Mononuclear cell (primary cell): Measurements from ENCODE around the gene EBF4. TPM values are rescaled to one million over a fixed set of nuclear protein-coding genes. Genes with fewer than 3 reads are reported as not detected.
"Not testable (repeated sequence)": the region's sequence is repeated elsewhere in the genome, so short reads cannot be mapped to it uniquely, and the experiment has no call there.

Experiments used
- H3K27me3 ChIP-seq: 2 replicates; pipeline ENCODE4 v1.6.0; 2011; ENCODE audit warnings: low read length, control low read depth; ENCODE audit not compliant: insufficient read depth
- H3K4me1 ChIP-seq: 2 replicates; pipeline ENCODE4 v1.5.1; 2011; ENCODE audit warnings: mild to moderate bottlenecking, low read length, control low read depth; ENCODE audit not compliant: insufficient read depth
- H3K4me3 ChIP-seq: 2 replicates; pipeline ENCODE4 v1.5.1; 2011; ENCODE audit warnings: mild to moderate bottlenecking, low read length, moderate library complexity
- H3K9me3 ChIP-seq: 2 replicates; pipeline ENCODE4 v1.5.1; 2011; ENCODE audit warnings: low read depth, mild to moderate bottlenecking, control low read depth, low read length
- total RNA-seq: library from RNA; depleted of rRNA; stranded (reverse); fragments of >200 nt; gene quantifications from one replicate; pipeline ENCODE4 v1.2.3, GENCODE V29; 2012

The EBF4 gene
- total RNA-seq, 1 donor: 0.63 TPM

GRCh38 chr20:2691663-2692035, 931 bp upstream of the EBF4 start:
- Histone ChIP-seq H3K9me3 (no peaks in the 10 kb centered on the region), H3K27me3 (peaks cover 50% of the 10 kb centered on the region), H3K4me3 (no peak overlapping the region), H3K4me1 (peaks cover 24% of the 10 kb centered on the region)

- Histone ChIP-seq H3K27me3 (peaks cover 52% of the 10 kb centered on the region), H3K4me1 (peaks cover 21% of the 10 kb centered on the region), H3K9me3 (no peaks in the 10 kb centered on the region), H3K4me3 (no peak overlapping the region)
These were observed 306 bp downstream of the EBF4 start for GRCh38 chr20:2692886-2693285.

GRCh38 chr20:2693286-2694007, 867 bp downstream of the EBF4 start:
- no peaks in the 10 kb centered on the region for H3K9me3 ChIP-seq
- peaks cover 15% of the 10 kb centered on the region for H3K4me1 ChIP-seq
- no peak overlapping the region for H3K4me3 ChIP-seq
- peaks cover 52% of the 10 kb centered on the region for H3K27me3 ChIP-seq

- Histone ChIP-seq H3K4me1 (peaks cover 13% of the 10 kb centered on the region), H3K27me3 (peaks cover 52% of the 10 kb centered on the region), H3K4me3 (no peak overlapping the region), H3K9me3 (no peaks in the 10 kb centered on the region)
These were observed 1.5 kb downstream of the EBF4 start for GRCh38 chr20:2694008-2694471.

- Histone ChIP-seq H3K9me3 (no peaks in the 10 kb centered on the region), H3K4me3 (no peak overlapping the region), H3K4me1 (peaks cover 13% of the 10 kb centered on the region), H3K27me3 (peaks cover 49% of the 10 kb centered on the region)
These were observed 1.9 kb downstream of the EBF4 start for GRCh38 chr20:2694519-2694918.

- no peaks in the 10 kb centered on the region for H3K9me3 ChIP-seq
- peaks cover 13% of the 10 kb centered on the region for H3K4me1 ChIP-seq
- H3K4me3 ChIP-seq: no peak overlapping the region
- peaks cover 44% of the 10 kb centered on the region for H3K27me3 ChIP-seq
These were observed 2.8 kb downstream of the EBF4 start for GRCh38 chr20:2695206-2695983.

- Histone ChIP-seq H3K4me1 (peaks cover 13% of the 10 kb centered on the region), H3K27me3 (peaks cover 44% of the 10 kb centered on the region)
These were observed 3.5 kb downstream of the EBF4 start for GRCh38 chr20:2695984-2696525.

GRCh38 chr20:2696646-2697045, 4.1 kb downstream of the EBF4 start:
- Histone ChIP-seq H3K27me3 (peaks cover 38% of the 10 kb centered on the region), H3K4me1 (peaks cover 13% of the 10 kb centered on the region), H3K4me3 (no peak overlapping the region), H3K9me3 (no peaks in the 10 kb centered on the region)

More at GRCh38 chr20:2695984-2696525, 3.5 kb downstream of the EBF4 start:
- not testable (repeated sequence) for H3K4me3 ChIP-seq, H3K9me3 ChIP-seq

- Histone ChIP-seq H3K27me3 (peaks cover 33% of the 10 kb centered on the region), H3K9me3 (no peaks in the 10 kb centered on the region), H3K4me3 (no peak overlapping the region), H3K4me1 (peaks cover 8% of the 10 kb centered on the region)
These were observed 5.2 kb downstream of the EBF4 start for GRCh38 chr20:2697768-2698167.

GRCh38 chr20:2698186-2698817, 5.7 kb downstream of the EBF4 start:
- Histone ChIP-seq H3K4me1 (peaks cover 7% of the 10 kb centered on the region), H3K9me3 (no peaks in the 10 kb centered on the region), H3K4me3 (no peak overlapping the region), H3K27me3 (peaks cover 33% of the 10 kb centered on the region)

GRCh38 chr20:2698912-2699311, 6.3 kb downstream of the EBF4 start:
- peaks cover 27% of the 10 kb centered on the region for H3K27me3 ChIP-seq
- H3K9me3 ChIP-seq: no peaks in the 10 kb centered on the region
- no peak overlapping the region for H3K4me3 ChIP-seq
- H3K4me1 ChIP-seq: peaks cover under 1% of the 10 kb centered on the region

- no peak overlapping the region for H3K4me3 ChIP-seq
- H3K9me3 ChIP-seq: no peaks in the 10 kb centered on the region
- H3K27me3 ChIP-seq: peaks cover 17% of the 10 kb centered on the region
- no peaks in the 10 kb centered on the region for H3K4me1 ChIP-seq
These were observed 7.3 kb downstream of the EBF4 start for GRCh38 chr20:2699775-2700413.

GRCh38 chr20:2700913-2701620, 8.5 kb downstream of the EBF4 start:
- Histone ChIP-seq H3K4me1 (no peaks in the 10 kb centered on the region), H3K27me3 (peaks cover 6% of the 10 kb centered on the region), H3K4me3 (no peak overlapping the region), H3K9me3 (no peaks in the 10 kb centered on the region)

- Histone ChIP-seq H3K9me3 (no peaks in the 10 kb centered on the region), H3K4me1 (no peaks in the 10 kb centered on the region), H3K27me3 (peaks cover 2% of the 10 kb centered on the region), H3K4me3 (no peak overlapping the region)
These were observed 9.1 kb downstream of the EBF4 start for GRCh38 chr20:2701671-2702081.
